Peyer's patch (tissue), 4 donors: ENCODE measurements around the gene ERF. TPM values are rescaled to one million over a fixed set of nuclear protein-coding genes. Genes with fewer than 3 reads are reported as not detected.

Experiments used
- DNase-seq, 3 donors: peaks; one replicate each; pipeline ENCODE4 v3.0.0-alpha.2; 2017 to 2019
- H3K27ac ChIP-seq, 4 donors: fragments of 200-600 bp; sonication (generic); one replicate each; pipeline ENCODE4 v1.5.1; 2016 to 2019
- H3K27me3 ChIP-seq, 2 donors: fragments of 200-600 bp; sonication (generic); one replicate each; pipeline ENCODE4 v1.5.1; 2019
- H3K36me3 ChIP-seq, 3 donors: fragments of 200-600 bp; sonication (generic); one replicate each; pipeline ENCODE4 v1.5.1; 2016 to 2019
- H3K4me1 ChIP-seq, 4 donors: fragments of 200-600 bp; sonication (generic); one replicate each; pipeline ENCODE4 v1.5.1; 2016 to 2019
- H3K4me3 ChIP-seq, 4 donors: fragments of 200-600 bp; sonication (generic); 1 replicate in 3 of 4; 2 replicates in 1 of 4; pipeline ENCODE4 v1.5.1; 2016 to 2019; ENCODE audit warnings: mild to moderate bottlenecking in 1 of 4
- H3K9me3 ChIP-seq, 4 donors: fragments of 200-600 bp; sonication (generic); one replicate each; pipeline ENCODE4 v1.5.1; 2016 to 2019; ENCODE audit warnings: mild to moderate bottlenecking in 1 of 4
- POLR2A ChIP-seq, 2 donors: fragments of 450-650 bp; IDR thresholded peaks; one replicate each; pipeline ENCODE4 v1.5.1; 2017; ENCODE audit warnings: antibody characterized with exemption in 2 of 2, mild to moderate bottlenecking in 2 of 2, moderate library complexity in 2 of 2
- total RNA-seq, 4 donors: library from RNA; depleted of rRNA; stranded (reverse); fragments of >200 nt; gene quantifications; one replicate each; pipeline ENCODE4 v1.1.0, GENCODE V29; 2016
- TF ChIP-seq, protein P1 (sequence below), 6 experiments: fragments of 450-650 bp in 4 of 6; fragments of 200-600 bp in 2 of 6; sonication (generic) in 1 of 6; IDR thresholded peaks; one replicate each; pipeline ENCODE4 v1.5.1; 2017 to 2019; ENCODE audit warnings: antibody characterized with exemption in 6 of 6, mild to moderate bottlenecking in 3 of 6, moderate library complexity in 1 of 6

The ERF gene
- total RNA-seq, 4 donors from 2014 or later, result 13.2 to 85.4 (median 49.3) TPM

DNA sequence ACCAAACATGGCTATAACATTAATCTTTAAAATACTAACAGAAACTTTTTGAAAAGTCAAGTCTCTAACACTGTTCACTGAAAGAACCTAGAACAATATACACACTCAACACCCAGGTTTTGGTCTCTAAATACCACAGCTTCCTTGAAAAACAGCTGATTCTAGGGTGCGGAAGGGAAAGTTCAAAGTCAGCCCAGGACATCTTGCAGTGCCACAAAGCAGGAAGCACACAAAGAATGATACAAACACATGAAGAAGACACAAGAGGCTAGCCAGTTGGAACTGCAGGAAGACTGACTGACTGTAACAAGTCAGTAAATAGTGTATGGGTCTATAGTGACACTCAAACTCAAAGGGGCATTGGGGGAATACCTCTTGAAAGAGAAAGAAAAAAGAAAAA, 42.0 kb downstream of the ERF start:
- H3K27ac ChIP-seq, result no peak overlapping the region
- H3K36me3 ChIP-seq, result peaks cover 0 to 69% (median 0%) of the 10 kb centered on the region in 3 donors
- H3K9me3 ChIP-seq, result no peaks in the 10 kb centered on the region
- no peak for TF ChIP-seq POLR2A (IDR thresholded peaks at IDR 0.05)
- TF ChIP-seq, protein P1, sequence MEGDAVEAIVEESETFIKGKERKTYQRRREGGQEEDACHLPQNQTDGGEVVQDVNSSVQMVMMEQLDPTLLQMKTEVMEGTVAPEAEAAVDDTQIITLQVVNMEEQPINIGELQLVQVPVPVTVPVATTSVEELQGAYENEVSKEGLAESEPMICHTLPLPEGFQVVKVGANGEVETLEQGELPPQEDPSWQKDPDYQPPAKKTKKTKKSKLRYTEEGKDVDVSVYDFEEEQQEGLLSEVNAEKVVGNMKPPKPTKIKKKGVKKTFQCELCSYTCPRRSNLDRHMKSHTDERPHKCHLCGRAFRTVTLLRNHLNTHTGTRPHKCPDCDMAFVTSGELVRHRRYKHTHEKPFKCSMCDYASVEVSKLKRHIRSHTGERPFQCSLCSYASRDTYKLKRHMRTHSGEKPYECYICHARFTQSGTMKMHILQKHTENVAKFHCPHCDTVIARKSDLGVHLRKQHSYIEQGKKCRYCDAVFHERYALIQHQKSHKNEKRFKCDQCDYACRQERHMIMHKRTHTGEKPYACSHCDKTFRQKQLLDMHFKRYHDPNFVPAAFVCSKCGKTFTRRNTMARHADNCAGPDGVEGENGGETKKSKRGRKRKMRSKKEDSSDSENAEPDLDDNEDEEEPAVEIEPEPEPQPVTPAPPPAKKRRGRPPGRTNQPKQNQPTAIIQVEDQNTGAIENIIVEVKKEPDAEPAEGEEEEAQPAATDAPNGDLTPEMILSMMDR (IDR thresholded peaks at IDR 0.05), result no peak
- DNase-seq, result no peak
- peaks cover 0 to 43% (median 13%) of the 10 kb centered on the region in 4 donors for H3K4me1 ChIP-seq
- no peak overlapping the region for H3K4me3 ChIP-seq
- no peaks in the 10 kb centered on the region for H3K27me3 ChIP-seq

- no peak overlapping the region for H3K27ac ChIP-seq
- no peak for DNase-seq
- peaks cover 0 to 28% (median 3%) of the 10 kb centered on the region in 4 donors for H3K4me1 ChIP-seq
- no peaks in the 10 kb centered on the region for H3K9me3 ChIP-seq
- TF ChIP-seq POLR2A (IDR thresholded peaks at IDR 0.05), result no peak
- TF ChIP-seq, protein P1 (IDR thresholded peaks at IDR 0.05), result no peak
- H3K36me3 ChIP-seq, result peaks cover 0 to 95% (median 0%) of the 10 kb centered on the region in 3 donors
- no peak overlapping the region for H3K4me3 ChIP-seq
- H3K27me3 ChIP-seq, result no peaks in the 10 kb centered on the region
Measured at GRCh38 chr19:42208612-42209011, 46.3 kb downstream of the ERF start.

DNA sequence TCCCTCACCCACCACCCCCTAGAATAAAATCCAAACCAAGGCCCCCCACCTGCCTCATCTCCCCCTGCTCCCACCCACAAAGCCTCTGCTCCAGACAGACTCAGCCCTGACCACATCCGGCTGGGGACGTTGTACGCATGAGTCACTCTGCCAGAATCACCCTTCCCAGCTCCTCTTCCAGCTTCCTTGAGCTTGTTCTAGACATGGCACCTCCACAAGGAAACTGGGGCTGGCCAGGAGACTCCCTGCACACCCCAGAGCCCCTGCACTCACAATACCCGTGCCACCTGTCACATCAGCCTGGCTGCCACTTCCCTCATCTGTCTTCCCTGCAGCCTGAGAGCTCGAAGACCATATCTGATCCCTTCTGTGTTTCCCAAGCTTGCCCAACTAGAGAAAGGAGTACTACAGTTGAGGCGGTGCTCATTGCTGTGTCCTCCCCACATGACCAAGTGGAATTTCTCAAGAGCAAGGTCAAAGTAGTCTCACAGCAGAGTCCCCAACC, 47.1 kb downstream of the ERF start:
- H3K4me1 ChIP-seq, result peaks cover 0 to 20% (median 6%) of the 10 kb centered on the region in 4 donors
- no peaks in the 10 kb centered on the region for H3K27me3 ChIP-seq
- H3K36me3 ChIP-seq, result peaks cover 0 to 97% (median 0%) of the 10 kb centered on the region in 3 donors
- H3K4me3 ChIP-seq, result no peak overlapping the region
- no peaks in the 10 kb centered on the region for H3K9me3 ChIP-seq
- H3K27ac ChIP-seq, result peak overlapping the region in 1 of 4 donors; percentile 52
- TF ChIP-seq, protein P1 (IDR thresholded peaks at IDR 0.05), result no peak
- TF ChIP-seq POLR2A (IDR thresholded peaks at IDR 0.05), result no peak
- DNase-seq, result no peak

DNA sequence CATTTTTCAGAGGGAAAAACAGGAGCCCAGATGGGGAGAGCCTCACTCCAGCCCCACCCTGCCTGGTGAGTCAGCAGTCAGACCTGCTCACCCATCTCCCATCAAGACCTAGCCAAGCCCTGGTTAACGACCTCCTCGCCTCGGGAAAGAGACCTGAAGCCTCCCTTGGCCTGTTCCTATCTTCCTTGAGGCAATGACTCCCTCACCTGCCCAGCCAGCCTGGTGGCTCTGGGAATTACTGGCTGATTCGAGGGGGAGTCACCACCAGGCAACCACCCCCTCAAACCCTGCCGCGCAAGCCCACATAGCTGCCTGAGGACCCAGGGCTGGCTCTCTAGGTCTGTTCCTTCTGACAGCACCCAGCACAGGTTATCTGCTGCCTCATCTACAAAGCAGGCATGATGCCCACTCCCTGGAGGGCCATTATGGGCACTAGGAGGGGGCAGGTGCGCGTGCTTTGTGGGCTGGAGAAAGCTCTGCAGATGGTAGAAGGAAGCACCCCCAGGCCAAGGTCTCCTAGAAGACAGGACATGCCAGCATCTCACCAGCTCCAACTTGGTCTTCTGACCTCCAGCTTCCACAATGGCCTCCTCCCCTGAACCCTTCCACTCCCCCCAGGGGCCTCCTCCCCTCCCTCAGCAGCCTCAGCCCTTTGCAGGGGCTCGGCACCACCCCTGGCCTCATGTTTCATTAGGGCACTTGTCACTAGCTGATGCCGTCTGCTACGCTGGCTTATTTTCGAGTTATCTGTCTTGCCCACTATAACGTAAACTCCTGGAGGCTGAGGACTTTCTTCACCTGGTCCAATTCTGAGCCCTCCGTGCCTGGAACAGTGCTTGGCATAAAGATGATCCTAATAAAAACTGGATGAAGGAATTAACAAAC, 47.8 kb downstream of the ERF start:
- Histone ChIP-seq H3K27ac (peak overlapping the region in 1 of 4 donors; percentile 52), H3K9me3 (no peaks in the 10 kb centered on the region)
- no peak for DNase-seq

GRCh38 chr19:42204664-42205063, 50.3 kb downstream of the ERF start:
- no peak overlapping the region for H3K27ac ChIP-seq
- peaks cover 0 to 95% (median 0%) of the 10 kb centered on the region in 3 donors for H3K36me3 ChIP-seq
- TF ChIP-seq, protein P1 (IDR thresholded peaks at IDR 0.05), result no peak
- no peak for TF ChIP-seq POLR2A (IDR thresholded peaks at IDR 0.05)
- H3K4me1 ChIP-seq, result peaks cover 0 to 40% (median 21%) of the 10 kb centered on the region in 4 donors
- no peak overlapping the region for H3K4me3 ChIP-seq
- no peak for DNase-seq
- H3K27me3 ChIP-seq, result no peaks in the 10 kb centered on the region
- H3K9me3 ChIP-seq, result no peaks in the 10 kb centered on the region

More for the DNA sequence above, 47.8 kb downstream of the ERF start:
- Histone ChIP-seq H3K4me3 (no peak overlapping the region), H3K36me3 (peaks cover 0 to 100% (median 0%) of the 10 kb centered on the region in 3 donors), H3K27me3 (no peaks in the 10 kb centered on the region), H3K4me1 (peaks cover 0 to 18% (median 11%) of the 10 kb centered on the region in 4 donors)
- TF ChIP-seq POLR2A (IDR thresholded peaks at IDR 0.05), result no peak
- TF ChIP-seq, protein P1 (IDR thresholded peaks at IDR 0.05), result no peak
